Activated naive CD4-positive, alpha-beta T cell treated with anti-CD3 and anti-CD28 coated beads, Interleukin-2, amount 50 U/mL, for 24 hours (primary cell): Measurements from ENCODE around the gene HAPLN3.

Experiments used
- H3K27ac Mint-ChIP-seq: one replicate; pipeline ENCODE4 v1.8.0; 2021; ENCODE audit warnings: mild to moderate bottlenecking, mixed read lengths
- H3K27me3 Mint-ChIP-seq: one replicate; pipeline ENCODE4 v1.8.0; 2021; ENCODE audit warnings: mixed read lengths
- H3K36me3 Mint-ChIP-seq: one replicate; pipeline ENCODE4 v1.8.0; 2021; ENCODE audit warnings: mixed read lengths
- H3K4me1 Mint-ChIP-seq: one replicate; pipeline ENCODE4 v1.8.0; 2021; ENCODE audit warnings: mixed read lengths
- H3K4me3 Mint-ChIP-seq: one replicate; pipeline ENCODE4 v1.8.0; 2021; ENCODE audit warnings: mild to moderate bottlenecking, mixed read lengths
- H3K9me3 Mint-ChIP-seq: one replicate; pipeline ENCODE4 v1.8.0; 2021; ENCODE audit warnings: mixed read lengths

The HAPLN3 gene

DNA sequence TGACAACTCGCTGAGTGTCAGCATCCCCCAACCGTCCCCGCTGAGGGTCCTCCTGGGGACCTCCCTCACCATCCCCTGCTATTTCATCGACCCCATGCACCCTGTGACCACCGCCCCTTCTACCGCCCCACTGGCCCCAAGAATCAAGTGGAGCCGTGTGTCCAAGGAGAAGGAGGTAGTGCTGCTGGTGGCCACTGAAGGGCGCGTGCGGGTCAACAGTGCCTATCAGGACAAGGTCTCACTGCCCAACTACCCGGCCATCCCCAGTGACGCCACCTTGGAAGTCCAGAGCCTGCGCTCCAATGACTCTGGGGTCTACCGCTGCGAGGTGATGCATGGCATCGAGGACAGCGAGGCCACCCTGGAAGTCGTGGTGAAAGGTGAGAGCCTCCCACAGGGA lies 56.7 kb downstream of the HAPLN3 start:
- Mint-ChIP-seq H3K4me3 (no peak overlapping the region), H3K4me1 (no peaks in the 10 kb centered on the region), H3K27me3 (peaks cover 2% of the 10 kb centered on the region), H3K36me3 (no peaks in the 10 kb centered on the region), H3K27ac (no peak overlapping the region), H3K9me3 (no peaks in the 10 kb centered on the region)

DNA sequence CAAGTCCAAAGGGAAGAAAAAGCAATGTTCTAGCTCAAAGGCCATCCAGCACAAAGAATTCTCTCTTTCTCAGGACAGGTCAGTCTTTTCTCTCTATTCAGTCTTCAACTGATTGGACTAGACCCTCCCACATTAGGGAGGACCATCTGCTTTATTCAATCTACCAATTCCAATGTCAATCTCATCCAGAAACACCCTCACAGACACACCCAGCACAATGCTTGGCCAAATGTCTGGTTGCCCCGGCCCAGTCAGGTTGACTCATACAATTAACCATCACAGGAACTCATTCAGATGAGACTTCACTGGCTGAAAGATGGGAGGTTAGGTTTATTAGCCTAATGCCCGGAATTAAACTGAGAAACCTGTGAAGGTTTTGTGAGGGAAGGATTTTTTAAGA lies 59.7 kb downstream of the HAPLN3 start:
- Mint-ChIP-seq H3K9me3 (no peaks in the 10 kb centered on the region), H3K27ac (no peak overlapping the region), H3K27me3 (peaks cover 2% of the 10 kb centered on the region), H3K4me3 (no peak overlapping the region), H3K4me1 (no peaks in the 10 kb centered on the region), H3K36me3 (no peaks in the 10 kb centered on the region)

DNA sequence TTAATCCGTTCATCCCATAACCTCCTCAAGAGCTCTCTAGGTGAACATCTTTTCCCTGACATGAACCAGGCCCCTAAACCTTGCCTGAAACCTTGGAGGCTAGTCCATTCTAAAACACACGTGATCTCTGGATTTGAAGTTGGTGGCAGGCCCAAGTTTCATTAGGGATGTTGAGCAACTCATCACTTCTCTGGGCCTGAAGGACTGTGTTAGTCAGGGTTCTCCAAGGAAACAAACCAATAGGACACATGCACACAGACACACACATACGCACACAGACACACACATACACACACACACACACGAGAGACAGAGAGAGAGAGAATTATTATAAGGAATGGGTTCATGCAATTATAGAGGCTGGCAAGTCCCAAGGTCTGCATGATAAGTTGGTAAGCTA lies 60.2 kb downstream of the HAPLN3 start:
- Mint-ChIP-seq H3K4me1 (no peaks in the 10 kb centered on the region), H3K27ac (no peak overlapping the region)

DNA sequence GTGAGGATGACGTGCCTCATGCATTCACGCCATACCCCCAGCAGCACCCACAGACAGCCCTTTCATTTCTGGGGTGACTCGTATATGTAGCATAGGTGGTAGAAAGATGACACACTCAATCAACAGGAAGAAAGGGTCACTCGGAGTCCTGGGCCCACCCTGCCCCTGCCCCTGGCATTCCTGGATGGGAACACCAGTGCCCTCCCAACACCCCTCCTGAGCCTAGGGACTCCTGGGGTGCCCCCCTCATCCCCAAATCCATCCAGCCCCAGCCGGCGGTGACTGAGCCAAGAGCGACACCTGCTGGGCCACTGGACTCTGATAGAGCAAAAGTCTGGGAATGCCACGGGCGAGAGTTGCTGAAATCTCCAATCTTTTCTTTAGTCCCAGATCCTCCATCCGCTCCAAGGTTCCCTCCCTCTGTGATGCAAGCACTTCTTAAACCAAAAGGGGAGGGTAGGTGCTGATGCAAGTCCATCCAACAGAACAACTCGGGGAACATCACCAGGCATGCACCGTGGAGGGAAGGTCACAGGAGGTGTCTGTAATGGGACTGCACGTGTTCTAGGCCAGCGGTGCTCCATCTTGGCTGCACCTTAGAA lies 61.0 kb downstream of the HAPLN3 start:
- Mint-ChIP-seq H3K4me1 (no peaks in the 10 kb centered on the region), H3K36me3 (no peaks in the 10 kb centered on the region), H3K27me3 (peaks cover 2% of the 10 kb centered on the region), H3K9me3 (no peaks in the 10 kb centered on the region), H3K4me3 (no peak overlapping the region), H3K27ac (no peak overlapping the region)

More for the DNA sequence above, 60.2 kb downstream of the HAPLN3 start:
- no peaks in the 10 kb centered on the region for H3K36me3 Mint-ChIP-seq
- no peak overlapping the region for H3K4me3 Mint-ChIP-seq
- H3K9me3 Mint-ChIP-seq: no peaks in the 10 kb centered on the region
- H3K27me3 Mint-ChIP-seq: peaks cover 2% of the 10 kb centered on the region

DNA sequence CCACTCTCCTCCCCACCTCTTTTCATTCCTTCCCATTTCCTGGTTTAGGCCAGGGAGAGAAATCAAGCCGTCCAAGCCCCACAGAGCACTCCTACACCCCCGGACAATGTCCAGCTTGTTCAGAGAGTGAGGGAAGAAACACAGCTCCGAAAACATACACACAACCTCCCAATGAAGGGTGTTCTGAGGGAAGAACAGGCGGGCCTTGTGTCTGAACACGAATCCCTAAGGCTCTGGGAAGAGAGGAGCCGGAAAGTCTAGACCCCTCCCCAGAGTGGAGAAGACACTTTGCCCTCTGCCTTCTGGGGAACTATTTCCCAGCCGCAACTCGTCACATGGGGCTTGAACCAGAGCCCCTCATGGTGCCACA lies 61.6 kb downstream of the HAPLN3 start:
- Mint-ChIP-seq H3K36me3 (no peaks in the 10 kb centered on the region), H3K9me3 (no peaks in the 10 kb centered on the region), H3K27ac (no peak overlapping the region), H3K4me1 (no peaks in the 10 kb centered on the region), H3K27me3 (no peaks in the 10 kb centered on the region), H3K4me3 (no peak overlapping the region)

DNA sequence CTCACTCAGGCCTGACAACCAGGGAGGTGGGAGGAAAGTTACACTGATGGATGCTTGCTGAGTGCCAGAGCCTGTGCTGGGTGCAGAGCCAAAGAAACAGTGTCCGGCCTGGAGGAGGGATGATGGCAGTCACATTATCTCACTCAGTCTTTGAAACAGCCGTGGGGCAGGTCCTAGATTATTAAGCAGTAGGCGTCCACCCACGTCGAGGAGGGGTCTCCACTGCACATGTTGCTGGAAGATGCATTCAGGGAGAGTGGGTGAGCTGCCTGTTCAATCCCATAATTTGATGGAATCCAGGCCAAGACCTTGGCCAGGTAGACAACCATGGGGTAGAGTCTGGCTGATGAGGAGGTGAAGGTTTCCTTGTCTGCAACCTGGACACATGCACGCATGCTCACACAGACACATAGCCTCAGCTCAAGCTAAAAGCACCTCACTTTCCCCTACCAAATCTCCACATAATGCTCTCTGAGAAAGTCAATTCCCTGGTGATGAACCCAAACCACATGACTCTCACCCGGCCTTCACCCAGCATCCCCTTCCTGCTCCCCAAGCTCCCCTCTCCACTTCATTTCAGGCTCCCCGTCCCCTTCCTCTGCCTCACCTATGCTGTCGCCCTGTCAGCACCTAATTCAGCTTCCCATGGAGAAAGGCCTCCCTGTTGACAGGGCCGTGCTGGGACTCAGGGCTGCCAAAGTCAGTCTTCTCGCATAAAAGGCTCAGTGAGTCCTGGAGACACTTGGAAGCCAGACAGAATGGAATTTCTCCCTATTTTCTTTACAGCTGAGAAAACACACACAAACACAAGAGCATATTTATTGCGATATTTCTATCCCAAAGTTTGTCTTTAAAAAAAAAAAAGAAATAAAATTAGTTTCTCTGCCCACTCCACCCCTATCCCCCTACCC lies 62.3 kb downstream of the HAPLN3 start:
- H3K4me1 Mint-ChIP-seq: no peaks in the 10 kb centered on the region
- H3K9me3 Mint-ChIP-seq: no peaks in the 10 kb centered on the region
- no peak overlapping the region for H3K4me3 Mint-ChIP-seq
- no peaks in the 10 kb centered on the region for H3K36me3 Mint-ChIP-seq
- H3K27ac Mint-ChIP-seq: no peak overlapping the region
- no peaks in the 10 kb centered on the region for H3K27me3 Mint-ChIP-seq

DNA sequence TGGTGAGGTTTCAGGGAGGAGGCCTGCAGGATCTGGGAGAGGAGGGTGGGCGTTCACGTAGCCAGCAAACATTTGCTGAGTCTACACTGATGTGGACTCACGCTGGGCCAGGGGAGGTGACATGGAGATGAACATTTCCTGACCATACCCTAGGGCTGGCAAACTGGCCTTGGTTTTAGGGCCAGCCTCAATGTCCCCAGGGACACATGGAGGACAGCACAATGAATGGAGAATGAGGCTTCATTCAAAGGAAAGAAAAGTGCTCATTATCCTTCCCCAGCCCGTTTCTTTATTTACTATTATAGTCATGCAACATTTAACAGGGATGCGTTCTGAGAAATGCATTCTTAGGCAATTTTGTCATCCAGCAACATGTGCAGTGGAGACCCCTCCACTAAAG lies 65.3 kb downstream of the HAPLN3 start:
- Mint-ChIP-seq H3K4me1 (no peaks in the 10 kb centered on the region), H3K4me3 (no peak overlapping the region), H3K27me3 (no peaks in the 10 kb centered on the region), H3K36me3 (no peaks in the 10 kb centered on the region), H3K9me3 (no peaks in the 10 kb centered on the region), H3K27ac (no peak overlapping the region)

DNA sequence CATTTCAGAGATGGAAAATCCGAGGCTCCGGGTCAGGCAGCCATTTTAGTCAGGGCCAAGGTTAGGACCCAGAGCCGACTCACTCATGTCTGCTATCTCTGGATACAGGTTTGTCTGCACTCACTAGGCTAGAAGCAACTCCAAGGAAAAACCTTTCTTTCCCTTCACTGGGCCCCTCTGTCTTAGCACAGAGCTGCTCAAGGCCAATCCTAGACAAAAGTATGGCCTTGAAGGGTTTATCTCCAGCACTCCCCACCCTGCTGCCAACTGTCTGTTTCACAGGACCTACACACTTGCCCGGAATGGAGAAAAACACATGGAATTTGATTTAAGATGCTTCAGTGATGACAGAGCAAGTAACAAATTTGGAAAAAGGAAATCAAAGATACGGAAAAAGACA lies 66.6 kb downstream of the HAPLN3 start:
- Mint-ChIP-seq H3K9me3 (no peaks in the 10 kb centered on the region), H3K4me1 (no peaks in the 10 kb centered on the region), H3K36me3 (no peaks in the 10 kb centered on the region), H3K27me3 (peaks cover 2% of the 10 kb centered on the region), H3K27ac (no peak overlapping the region), H3K4me3 (no peak overlapping the region)
